Measurements from ENCODE around the gene EDEM1.
"Not testable (repeated sequence)": the region's sequence is repeated elsewhere in the genome, so short reads cannot be mapped to it uniquely, and the experiment has no call there.

EDEM1 gene

DNA sequence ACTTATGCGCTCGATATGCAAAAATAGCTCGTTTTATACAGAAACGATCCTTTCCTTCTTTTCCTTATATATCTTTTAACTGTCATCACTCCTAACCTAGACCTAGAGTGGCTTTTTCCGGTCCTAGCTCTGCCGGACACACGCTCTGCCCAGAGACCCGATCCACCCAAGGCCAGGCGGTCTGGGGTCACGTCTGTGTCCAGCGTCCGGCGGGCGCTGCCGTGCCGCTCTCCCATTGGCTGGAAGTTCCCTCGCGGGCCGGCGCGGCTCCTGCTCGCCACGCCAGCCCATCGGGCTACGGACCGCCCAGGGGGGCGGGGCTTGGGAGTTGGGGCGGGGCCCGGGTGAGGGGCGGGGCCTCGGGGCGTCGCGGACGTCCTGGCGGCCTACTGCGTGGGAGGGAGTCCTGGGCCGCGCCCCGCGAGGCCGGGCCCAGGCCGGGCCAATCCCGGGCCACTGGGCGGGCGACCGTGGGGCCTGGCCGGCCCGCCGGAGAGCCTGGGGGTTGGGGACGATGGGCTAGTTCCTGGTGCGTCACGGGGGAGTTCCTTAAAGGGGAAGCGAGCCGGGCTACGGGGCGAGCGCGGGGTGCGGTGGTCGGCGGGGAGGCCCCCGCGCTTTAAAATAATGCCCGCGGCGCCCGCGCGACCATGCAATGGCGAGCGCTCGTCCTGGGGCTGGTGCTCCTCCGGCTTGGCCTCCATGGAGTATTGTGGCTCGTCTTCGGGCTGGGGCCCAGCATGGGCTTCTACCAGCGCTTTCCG lies at the start of gene EDEM1:
TSS of gene EDEM1 (plus strand) at position 552 of the 764 bp plus-strand sequence. CDS start at position 651, 99 bp downstream.
- peak; percentile 79 to 90 for DNase-seq (ENCODE audit: low read depth in 2 of 2)

GRCh38 chr3:5138214-5138981 lies 49.1 kb upstream of the EDEM1 start:
- no peak for DNase-seq (ENCODE audit: low read depth in 2 of 2)

- no peak for DNase-seq (ENCODE audit: low read depth in 2 of 2)
Measured at GRCh38 chr3:5140230-5140621, 47.3 kb upstream of the EDEM1 start.

GRCh38 chr3:5140839-5141238 lies 46.7 kb upstream of the EDEM1 start:
- no peak for DNase-seq (ENCODE audit: low read depth in 2 of 2)

DNA sequence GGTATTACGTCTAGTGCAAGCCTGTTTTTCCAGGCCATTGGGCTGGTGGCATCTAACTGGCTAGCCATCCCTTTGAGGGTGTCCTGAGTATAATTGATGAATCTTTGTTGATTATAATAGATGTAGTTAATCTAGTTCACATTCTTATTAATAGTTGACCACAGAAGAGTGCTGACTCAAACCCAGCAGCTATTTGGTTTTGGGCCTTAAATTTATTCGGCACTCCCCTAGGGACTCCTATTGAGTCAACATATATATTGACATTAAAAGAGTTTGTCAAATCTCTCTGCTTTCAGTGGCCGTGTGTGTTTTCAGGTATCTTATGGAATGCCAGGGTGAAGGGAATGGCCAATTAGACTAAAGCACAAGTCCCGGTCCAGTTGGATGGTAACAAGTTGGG lies 45.7 kb upstream of the EDEM1 start:
- no peak for DNase-seq (ENCODE audit: low read depth in 2 of 2)

DNA sequence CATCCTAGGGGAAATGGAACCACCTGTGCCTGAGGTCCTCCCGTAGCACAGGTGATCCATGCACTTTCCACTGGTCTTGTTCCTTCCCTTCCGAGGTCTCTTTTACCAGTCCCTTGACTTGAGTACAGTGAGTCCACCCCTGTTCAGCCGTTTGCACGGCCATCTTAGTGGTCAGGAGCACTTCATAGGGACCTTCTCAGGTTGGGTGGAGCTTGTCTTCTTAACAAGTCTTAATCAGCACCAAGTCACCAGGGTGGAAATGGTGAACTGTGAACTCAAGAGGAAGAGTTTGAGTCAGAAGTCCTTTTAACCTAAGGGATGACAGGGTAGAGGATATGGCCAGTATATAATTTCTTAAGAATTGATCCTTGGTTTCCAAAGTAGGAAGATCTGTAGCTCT lies 44.0 kb upstream of the EDEM1 start:
- DNase-seq (ENCODE audit: low read depth in 2 of 2): no peak

DNA sequence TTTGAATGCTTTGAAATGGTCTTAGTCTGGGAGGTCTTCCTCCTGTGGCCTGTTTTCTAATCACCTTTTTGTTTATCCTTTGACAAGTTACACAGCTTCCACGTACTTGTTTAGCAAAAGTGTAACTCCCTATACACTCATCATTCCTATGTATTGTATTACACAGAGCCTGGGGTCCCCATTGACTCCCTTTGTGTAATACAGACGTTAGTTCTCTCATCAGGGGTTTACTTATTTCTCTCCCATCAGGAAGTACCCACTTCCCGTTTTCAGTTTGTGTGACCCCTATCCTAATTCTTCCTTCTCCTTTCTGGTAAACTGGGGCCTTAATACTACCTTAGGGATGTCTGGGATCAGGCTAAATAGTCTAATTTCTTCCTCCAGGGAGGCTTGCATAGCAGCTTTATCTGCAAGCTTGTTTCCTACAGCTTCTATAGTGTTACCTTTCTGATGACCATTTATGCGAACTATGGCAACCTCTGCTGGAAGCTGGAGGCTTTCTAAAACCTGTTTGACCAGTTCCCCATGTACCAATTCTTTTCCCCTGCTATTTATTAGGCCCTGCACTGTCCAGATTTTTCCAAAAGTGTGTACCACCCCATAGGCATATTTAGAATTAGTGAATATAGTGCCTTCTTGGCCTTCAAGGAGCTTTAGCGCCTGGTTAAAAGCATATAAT lies 43.1 kb upstream of the EDEM1 start:
- no peak for DNase-seq (ENCODE audit: low read depth in 2 of 2)

GRCh38 chr3:5145120-5145519 lies 42.4 kb upstream of the EDEM1 start:
- DNase-seq (ENCODE audit: low read depth in 2 of 2): no peak

- DNase-seq (ENCODE audit: low read depth in 2 of 2): not testable (repeated sequence)
Measured at GRCh38 chr3:5147152-5147551, 40.4 kb upstream of the EDEM1 start.

DNA sequence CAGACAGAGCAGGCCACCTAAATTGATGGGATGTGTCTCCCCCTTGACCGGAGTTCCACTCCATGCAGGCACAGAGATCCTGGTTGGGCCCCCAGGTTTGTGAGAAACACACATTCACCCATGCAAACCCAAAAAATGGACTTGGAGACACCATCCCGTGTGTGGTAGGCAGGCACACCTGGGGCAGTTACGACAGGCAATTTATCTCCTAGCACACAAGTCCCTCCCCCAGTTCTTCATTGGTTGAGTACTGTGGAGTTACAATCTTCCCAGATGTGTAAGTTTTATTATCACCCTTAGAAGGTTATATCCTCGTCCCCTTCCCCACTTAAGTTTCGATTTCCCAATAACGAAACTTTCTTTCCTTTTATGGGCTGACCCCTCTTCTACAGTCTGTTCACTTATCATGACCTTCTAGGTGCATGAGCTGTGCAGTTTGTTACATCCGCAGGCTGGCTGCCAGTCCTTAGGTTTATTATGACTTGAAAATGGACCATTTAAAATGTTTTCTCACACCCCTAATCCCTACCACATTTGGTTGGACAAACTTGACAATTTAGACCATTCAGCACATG lies 38.1 kb upstream of the EDEM1 start:
- DNase-seq (ENCODE audit: low read depth in 2 of 2): no peak

DNA sequence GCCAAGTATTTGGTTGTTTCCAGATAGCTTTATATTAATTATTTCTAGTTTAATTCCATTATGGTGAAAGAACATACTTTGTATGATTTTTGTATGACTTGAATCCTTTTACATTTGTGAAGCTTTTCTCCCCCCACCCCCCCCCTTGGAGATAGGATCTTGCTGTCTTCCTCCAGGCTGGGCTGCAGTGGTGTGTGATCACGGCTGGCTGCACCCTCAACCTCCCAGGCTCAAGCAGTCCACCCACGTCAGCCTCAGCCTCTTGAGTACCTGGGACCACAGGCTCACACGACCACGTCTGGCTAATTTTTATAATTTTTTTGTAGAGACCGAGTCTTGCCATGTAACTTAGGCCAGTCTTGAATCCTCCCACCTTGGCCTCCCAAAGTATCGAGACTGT lies 35.9 kb upstream of the EDEM1 start:
- DNase-seq (ENCODE audit: low read depth in 2 of 2): no peak

DNA sequence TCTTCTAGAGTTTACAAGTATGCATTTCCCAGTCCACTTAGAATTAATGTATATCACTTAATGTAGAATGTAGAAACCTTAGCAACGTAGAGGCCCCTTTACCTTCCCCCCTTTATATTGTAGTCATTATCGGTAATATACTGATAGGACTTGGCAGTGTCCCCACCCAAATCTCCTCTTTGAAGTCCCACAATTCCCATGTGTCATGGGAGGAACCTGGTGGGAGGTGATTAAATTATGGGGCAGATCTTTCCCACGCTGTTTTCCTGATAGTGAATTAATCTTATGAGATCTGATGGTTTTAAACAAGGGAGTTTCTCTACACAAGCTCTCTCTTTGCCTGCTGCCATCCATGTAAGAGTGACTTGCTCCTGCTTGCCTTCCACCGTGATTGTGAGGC lies 34.4 kb upstream of the EDEM1 start:
- no peak for DNase-seq (ENCODE audit: low read depth in 2 of 2)

DNA sequence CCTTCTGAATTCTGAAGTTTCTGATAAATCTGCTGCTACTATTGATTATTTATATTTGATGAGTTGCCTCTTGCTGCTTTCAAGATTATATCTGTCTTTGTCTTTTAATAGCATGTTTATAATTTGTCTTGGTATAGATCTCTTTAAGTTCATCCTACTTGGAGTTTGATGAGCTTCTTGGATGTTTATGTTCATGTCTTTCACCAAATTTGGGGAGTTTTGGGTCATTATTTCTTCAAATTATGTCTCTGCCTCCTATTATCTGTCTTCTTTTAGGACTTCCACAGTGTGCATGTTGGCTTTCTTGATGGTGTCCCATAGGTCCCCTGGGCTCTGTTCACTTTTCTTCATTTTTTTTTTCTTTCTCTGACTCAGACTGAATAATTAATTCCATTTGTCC lies 32.3 kb upstream of the EDEM1 start:
- no peak for DNase-seq (ENCODE audit: low read depth in 2 of 2)

DNA sequence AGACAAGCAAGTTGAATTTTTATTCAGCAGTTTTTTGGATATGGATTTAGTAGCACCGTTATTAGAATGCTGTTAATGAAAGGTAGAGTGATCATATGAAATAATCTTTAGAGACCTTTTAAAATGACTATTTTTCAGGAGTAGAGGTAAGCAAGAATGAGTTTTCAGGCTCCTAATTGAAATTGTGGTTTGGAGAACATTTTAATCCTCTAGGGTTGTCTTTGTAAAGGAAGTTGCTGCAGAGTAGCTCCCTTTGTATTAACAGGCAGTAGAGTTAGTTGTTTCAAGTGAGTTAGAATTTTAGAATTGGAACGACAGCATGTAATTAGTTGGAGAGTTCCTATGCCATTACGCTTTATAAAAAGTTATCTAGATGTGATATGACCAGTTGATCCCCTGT lies 27.2 kb upstream of the EDEM1 start:
- DNase-seq (ENCODE audit: low read depth in 2 of 2): no peak

DNA sequence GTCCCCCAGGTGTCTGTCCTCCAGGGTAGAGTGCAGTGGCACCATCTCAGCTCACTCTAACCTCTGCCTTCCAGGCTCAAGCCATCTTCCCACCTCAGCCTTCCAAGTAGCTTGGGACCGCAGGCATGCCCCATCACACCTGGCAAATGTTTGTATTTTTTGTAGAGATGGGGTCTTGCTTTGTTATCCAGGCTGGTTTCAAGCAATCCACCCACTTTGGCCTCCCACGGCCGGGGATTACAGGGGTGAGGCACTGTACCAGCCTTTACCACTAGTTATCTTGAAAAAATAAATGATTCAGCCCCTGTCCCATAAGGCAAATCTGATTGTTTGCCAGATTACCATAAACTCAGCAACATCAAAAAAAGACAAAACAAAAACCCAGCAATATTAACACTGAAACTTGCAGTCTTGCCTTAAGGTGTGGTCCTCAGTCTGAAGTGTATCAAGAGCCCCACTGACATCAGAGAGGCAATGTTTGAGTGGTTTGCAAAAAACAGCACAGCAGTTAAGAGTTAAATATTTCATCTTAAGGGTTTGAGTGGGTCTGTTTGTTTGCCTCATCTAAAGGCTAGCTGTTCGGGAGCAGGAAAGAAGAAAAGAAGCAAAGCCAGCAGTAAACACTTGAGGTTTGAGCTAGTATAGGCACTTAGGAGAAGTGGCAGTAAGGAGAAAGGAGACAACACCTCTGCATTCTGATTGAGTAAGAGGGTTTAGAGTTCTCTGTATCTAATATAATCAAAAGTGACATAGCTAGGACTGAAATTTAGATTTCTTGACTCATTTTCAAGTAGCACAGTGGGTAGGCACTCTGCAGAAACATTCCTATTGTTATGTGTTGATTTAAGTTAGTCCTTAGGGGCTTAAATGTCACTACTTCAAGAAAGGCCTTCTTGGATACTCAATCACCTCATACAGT lies 26.3 kb upstream of the EDEM1 start:
- DNase-seq (ENCODE audit: low read depth in 2 of 2): no peak

GRCh38 chr3:5162102-5162501 lies 25.4 kb upstream of the EDEM1 start:
- no peak for DNase-seq (ENCODE audit: low read depth in 2 of 2)

DNA sequence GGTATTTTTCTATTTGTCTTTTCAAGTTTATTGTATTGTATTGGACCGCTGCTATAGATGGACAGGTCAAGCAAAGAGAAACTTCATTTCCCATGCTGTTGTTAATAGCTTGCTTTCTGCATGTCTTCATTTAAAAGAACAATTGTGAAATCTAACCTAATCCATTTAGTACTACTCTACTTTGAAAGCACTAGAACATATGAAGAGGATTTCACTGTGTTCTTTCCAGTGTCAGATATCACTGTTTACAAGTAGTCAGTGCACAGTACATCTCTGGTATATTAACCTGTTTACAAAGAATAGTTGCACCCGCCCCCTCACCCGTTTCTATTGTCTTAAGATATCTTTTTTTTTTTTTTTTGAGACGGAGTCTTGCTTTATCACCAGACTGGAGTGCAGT lies 21.8 kb upstream of the EDEM1 start:
- no peak for DNase-seq (ENCODE audit: low read depth in 2 of 2)

DNA sequence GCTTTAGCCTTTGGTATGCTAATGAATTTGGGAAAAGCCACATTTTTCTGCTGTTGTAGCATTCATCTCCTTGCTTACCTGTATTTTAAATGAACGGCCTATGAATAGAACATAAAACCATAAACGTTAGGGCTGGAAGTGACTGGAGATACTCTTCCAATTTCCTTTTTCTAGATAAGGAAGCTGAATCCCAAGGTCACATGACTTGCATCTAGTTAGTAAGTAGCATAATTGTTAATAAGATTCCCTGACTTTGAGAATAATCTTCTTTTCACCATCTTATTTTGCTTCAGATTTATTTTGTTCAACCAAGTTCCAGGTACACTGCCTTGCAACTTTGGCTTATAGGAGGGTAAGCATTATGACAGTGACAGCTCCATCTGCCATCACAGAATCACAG lies 20.7 kb upstream of the EDEM1 start:
- DNase-seq (ENCODE audit: low read depth in 2 of 2): no peak

GRCh38 chr3:5168110-5168509 lies 19.4 kb upstream of the EDEM1 start:
- DNase-seq (ENCODE audit: low read depth in 2 of 2): no peak

DNA sequence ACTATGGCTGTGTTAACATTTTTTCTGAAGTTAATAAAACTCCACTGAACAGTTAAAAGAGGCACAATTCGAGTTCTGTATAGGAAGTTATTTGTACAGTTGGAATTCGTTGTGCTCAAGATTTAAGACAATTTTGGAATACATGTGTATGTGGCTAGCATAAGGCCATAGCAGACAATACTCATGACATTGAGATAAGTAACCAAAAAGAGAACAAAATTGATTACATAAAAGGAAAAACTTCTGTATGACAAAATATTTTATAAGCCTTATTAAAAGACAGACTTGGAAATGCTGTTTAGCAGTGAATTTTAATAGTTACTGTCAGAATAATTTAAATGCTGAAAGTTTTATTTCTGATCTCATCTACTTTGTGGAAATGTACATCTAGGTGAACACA lies 17.7 kb upstream of the EDEM1 start:
- no peak for DNase-seq (ENCODE audit: low read depth in 2 of 2)

DNA sequence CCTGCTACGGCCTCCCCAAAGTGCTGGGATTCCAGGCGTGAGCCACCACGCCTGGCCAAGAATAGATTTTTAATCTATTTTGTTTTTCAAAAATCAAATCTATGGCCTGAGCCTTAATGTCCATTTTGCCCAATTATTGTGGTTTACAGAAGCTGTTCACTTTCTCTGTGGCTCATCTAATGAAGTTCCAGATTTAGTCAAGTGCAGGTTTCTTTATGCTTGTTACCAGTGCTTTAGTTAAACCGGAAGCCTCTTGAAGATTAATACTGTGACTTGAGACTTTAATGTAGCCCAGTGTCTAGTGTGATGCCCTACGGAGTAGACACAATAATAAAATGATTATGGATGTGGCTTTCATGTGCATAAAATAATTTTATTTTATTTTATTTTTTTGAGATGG lies 16.5 kb upstream of the EDEM1 start:
- no peak for DNase-seq (ENCODE audit: low read depth in 2 of 2)

All from activated CD8-positive, alpha-beta memory T cell treated with anti-CD3 and anti-CD28 coated beads for 4 hours (primary cell).